ENCODE measurements around the gene DUS2.

DUS2 gene

DNA sequence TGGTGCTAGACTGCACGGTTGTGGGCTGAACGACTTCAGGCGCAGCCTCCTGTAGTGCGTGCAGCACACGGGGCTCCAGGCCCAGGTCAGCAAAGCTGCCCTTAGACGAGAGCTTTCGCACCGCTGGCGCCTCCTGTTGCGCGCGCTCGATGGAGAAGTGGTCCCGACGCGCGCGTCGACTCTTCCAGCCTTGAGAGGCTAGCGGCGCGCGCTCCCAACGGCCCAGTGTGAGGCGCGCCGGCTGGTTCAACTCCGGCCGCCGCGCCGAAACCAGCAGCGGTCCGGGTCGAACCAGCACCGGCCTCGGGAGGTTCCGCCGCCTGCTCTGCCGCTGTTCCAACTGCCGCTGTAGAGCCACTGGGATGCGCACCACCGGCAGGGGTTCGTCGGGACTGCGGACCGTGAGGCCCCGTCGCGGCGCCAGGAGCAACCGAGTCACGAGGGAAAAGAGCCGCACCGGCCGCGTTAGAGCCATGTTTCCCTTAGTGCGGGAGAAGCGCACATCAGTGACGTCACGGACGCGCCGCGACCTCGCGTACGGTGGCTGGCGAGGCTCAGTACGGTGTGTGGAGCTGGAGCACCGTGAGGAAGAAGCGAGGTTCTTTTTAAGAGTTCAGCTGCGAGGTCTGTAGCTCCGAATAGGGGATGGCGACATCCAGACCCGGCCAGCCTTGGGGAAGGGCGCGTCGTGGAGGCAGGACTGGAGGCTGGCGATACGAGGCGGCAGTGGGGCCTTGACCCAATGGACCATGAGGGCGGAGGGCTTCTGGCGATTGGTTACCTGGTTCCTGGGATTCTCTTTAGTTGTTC, at the start of gene DUS2, which contains the start of gene DDX28:
Gene DUS2 (plus strand): TSS at position 557 of the 810 bp plus-strand sequence. CDS start 14,740 bp downstream, outside the sequence.
Gene DDX28 (minus strand): TSS at position 505 of the 810 bp plus-strand sequence. CDS start 30 bp downstream, at position 475.
- Mint-ChIP-seq H3K4me3 (peak within 1 kb of the TSS; percentile 100), H3K9me3 (ENCODE audit: low read depth) (no peaks in the 10 kb centered on the region), H3K27ac (peak within 1 kb of the TSS; percentile 99), H3K36me3 (peaks cover 9% of the 10 kb centered on the region), H3K27me3 (no peaks in the 10 kb centered on the region), H3K4me1 (ENCODE audit: low read depth) (peaks cover 29% of the 10 kb centered on the region)

GRCh38 chr16:67975321-67976105, 47.6 kb upstream of the DUS2 start:
- no peaks in the 10 kb centered on the region for H3K27me3 Mint-ChIP-seq
- H3K4me1 Mint-ChIP-seq (ENCODE audit: low read depth), result no peaks in the 10 kb centered on the region
- H3K36me3 Mint-ChIP-seq, result no peaks in the 10 kb centered on the region
- no peak overlapping the region for H3K4me3 Mint-ChIP-seq
- no peak overlapping the region for H3K27ac Mint-ChIP-seq
- no peaks in the 10 kb centered on the region for H3K9me3 Mint-ChIP-seq (ENCODE audit: low read depth)

DNA sequence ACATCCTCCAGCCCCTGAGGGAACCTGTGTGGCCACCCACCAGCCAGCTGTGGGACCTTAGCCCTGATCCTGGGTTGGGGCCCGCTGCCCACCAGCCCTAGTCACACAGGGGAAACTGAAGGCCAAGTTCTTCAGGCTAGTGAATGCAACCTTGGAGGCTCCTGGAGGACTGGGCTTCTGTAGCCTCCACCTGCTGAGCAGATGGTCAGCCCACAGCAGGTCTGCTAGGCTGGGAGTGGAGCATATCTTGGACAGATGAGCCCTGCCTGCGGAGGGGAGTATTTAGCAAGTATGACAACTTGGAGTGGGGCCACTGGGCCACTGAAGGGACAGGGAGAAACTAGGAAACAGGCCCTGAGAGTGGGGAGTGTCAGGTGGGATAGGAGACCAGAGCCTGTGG, 46.9 kb upstream of the DUS2 start:
- H3K27me3 Mint-ChIP-seq, result no peaks in the 10 kb centered on the region

GRCh38 chr16:67977005-67977404, 46.1 kb upstream of the DUS2 start:
- Mint-ChIP-seq H3K4me3 (no peak overlapping the region), H3K36me3 (no peaks in the 10 kb centered on the region), H3K27me3 (no peaks in the 10 kb centered on the region), H3K4me1 (ENCODE audit: low read depth) (no peaks in the 10 kb centered on the region), H3K27ac (no peak overlapping the region), H3K9me3 (ENCODE audit: low read depth) (no peaks in the 10 kb centered on the region)

More for the DNA sequence above, 46.9 kb upstream of the DUS2 start:
- Mint-ChIP-seq H3K4me3 (no peak overlapping the region), H3K9me3 (ENCODE audit: low read depth) (no peaks in the 10 kb centered on the region), H3K4me1 (ENCODE audit: low read depth) (no peaks in the 10 kb centered on the region), H3K36me3 (no peaks in the 10 kb centered on the region), H3K27ac (no peak overlapping the region)

GRCh38 chr16:67977469-67978227, 45.4 kb upstream of the DUS2 start:
- Mint-ChIP-seq H3K9me3 (ENCODE audit: low read depth) (no peaks in the 10 kb centered on the region), H3K27me3 (no peaks in the 10 kb centered on the region), H3K4me1 (ENCODE audit: low read depth) (no peaks in the 10 kb centered on the region), H3K36me3 (no peaks in the 10 kb centered on the region), H3K4me3 (no peak overlapping the region), H3K27ac (no peak overlapping the region)

GRCh38 chr16:67979955-67980678, 43.0 kb upstream of the DUS2 start, which contains the start of gene DPEP3:
Gene DPEP3 (minus strand): TSS chr16:67980499. CDS start chr16:67980380, 119 bp downstream.
- Mint-ChIP-seq H3K27me3 (no peaks in the 10 kb centered on the region), H3K4me3 (no peak within 1 kb of the TSS), H3K36me3 (no peaks in the 10 kb centered on the region), H3K4me1 (ENCODE audit: low read depth) (peaks cover 21% of the 10 kb centered on the region), H3K9me3 (ENCODE audit: low read depth) (no peaks in the 10 kb centered on the region), H3K27ac (no peak within 1 kb of the TSS)

- H3K4me3 Mint-ChIP-seq, result no peak overlapping the region
- H3K27me3 Mint-ChIP-seq, result no peaks in the 10 kb centered on the region
- no peaks in the 10 kb centered on the region for H3K9me3 Mint-ChIP-seq (ENCODE audit: low read depth)
- H3K36me3 Mint-ChIP-seq, result no peaks in the 10 kb centered on the region
- no peak overlapping the region for H3K27ac Mint-ChIP-seq
- H3K4me1 Mint-ChIP-seq (ENCODE audit: low read depth), result peaks cover 21% of the 10 kb centered on the region
These were observed 40.9 kb upstream of the DUS2 start for GRCh38 chr16:67982011-67982696.

DNA sequence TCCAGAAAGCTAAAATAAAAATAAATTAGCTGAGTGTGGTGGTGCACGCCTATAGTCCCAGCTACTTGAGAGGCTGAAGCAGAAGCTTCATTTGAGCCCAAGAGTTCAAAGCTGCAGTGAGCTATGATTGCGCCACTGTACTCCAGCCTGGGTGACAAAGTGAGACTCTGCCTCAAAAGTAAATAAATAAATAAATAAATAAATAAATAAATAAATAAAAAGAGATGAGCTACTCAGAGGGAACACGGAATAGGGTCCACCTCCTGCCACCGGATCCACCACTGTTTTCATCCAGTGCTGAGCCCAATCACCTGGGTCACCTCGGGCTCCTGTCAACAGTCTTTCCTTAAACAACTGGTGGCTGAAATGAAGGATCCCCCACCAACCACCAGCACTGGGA, 36.1 kb upstream of the DUS2 start:
- H3K36me3 Mint-ChIP-seq, result no peaks in the 10 kb centered on the region
- no peaks in the 10 kb centered on the region for H3K9me3 Mint-ChIP-seq (ENCODE audit: low read depth)
- peaks cover 21% of the 10 kb centered on the region for H3K4me1 Mint-ChIP-seq (ENCODE audit: low read depth)
- H3K27ac Mint-ChIP-seq, result no peak overlapping the region
- no peak overlapping the region for H3K4me3 Mint-ChIP-seq
- no peaks in the 10 kb centered on the region for H3K27me3 Mint-ChIP-seq

DNA sequence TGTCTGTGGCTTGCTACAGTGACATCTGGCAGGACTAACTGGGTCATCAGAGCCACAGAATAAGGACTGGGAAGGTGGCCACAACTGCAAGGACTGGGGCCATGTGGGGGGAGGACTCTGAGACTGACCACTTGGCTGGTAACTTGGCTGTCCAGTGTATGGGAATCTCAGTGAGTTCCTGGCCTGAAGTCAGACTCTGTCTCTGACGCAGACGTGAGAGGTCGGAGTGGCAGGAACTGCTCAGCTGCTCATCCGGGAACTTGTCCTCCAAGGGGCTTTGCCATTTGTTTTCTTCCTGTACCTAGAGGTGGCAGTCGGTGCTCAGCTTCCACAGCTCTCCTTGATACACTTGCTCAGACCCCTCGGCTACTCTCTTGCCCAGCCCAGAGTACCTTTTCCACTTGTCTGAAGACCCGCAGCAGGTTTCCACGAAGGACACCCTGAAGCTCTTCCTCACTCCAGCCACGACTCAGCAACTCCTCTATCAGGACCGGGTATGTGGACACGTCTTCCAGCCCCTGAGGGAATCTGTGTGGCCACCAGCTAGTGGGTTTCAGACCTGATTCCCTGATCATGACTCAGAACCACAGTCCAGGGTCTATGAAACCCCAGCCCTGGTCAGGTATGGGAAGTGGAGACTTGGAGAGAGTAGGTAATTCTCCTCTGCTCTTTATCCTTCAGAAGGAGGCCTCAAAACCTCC, 35.5 kb upstream of the DUS2 start:
- Mint-ChIP-seq H3K4me1 (ENCODE audit: low read depth) (peaks cover 25% of the 10 kb centered on the region), H3K27me3 (no peaks in the 10 kb centered on the region), H3K9me3 (ENCODE audit: low read depth) (no peaks in the 10 kb centered on the region), H3K36me3 (no peaks in the 10 kb centered on the region), H3K27ac (peak overlapping the region; percentile 35), H3K4me3 (no peak overlapping the region)

- H3K27me3 Mint-ChIP-seq, result no peaks in the 10 kb centered on the region
- peak overlapping the region; percentile 85 for H3K27ac Mint-ChIP-seq
- peaks cover 20% of the 10 kb centered on the region for H3K4me1 Mint-ChIP-seq (ENCODE audit: low read depth)
- no peak overlapping the region for H3K4me3 Mint-ChIP-seq
- no peaks in the 10 kb centered on the region for H3K36me3 Mint-ChIP-seq
- no peaks in the 10 kb centered on the region for H3K9me3 Mint-ChIP-seq (ENCODE audit: low read depth)
These were observed 34.4 kb upstream of the DUS2 start for GRCh38 chr16:67988675-67989074.

DNA sequence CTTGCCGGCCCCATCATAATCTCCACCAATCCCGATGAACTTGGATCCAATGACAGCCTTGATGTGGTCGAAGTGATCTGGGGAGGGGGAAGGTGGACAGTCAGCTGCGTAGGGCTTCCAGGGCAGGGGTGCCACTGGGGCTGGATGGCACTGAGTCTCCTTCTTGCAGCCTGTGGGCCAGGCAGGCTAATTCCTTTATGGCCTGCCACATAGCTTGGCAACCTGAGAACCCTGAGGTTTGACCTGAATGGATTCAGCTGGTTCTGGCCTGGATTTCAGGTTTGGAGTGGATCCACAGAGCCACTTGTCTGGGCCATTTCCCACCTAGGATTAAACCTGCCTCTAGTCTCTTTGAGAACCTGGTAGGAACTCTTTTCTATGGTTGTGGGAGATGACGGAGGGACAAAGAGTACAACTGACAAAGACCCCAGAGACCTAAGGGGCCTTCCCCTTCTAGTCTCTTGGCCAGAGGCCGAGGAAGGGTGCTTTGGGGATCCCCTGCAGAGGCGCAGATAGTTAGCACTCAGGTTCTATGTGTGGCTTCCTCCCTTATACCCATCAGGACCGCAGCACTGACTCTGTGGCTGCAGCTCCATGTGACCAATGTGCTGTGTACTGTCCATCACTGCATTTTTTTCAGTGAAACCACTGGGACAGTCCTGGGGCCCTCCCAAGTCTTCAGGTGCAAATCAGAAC, 33.6 kb upstream of the DUS2 start:
- H3K4me3 Mint-ChIP-seq, result no peak overlapping the region
- no peaks in the 10 kb centered on the region for H3K36me3 Mint-ChIP-seq
- no peak overlapping the region for H3K27ac Mint-ChIP-seq
- peaks cover 18% of the 10 kb centered on the region for H3K4me1 Mint-ChIP-seq (ENCODE audit: low read depth)
- H3K27me3 Mint-ChIP-seq, result no peaks in the 10 kb centered on the region
- H3K9me3 Mint-ChIP-seq (ENCODE audit: low read depth), result no peaks in the 10 kb centered on the region

GRCh38 chr16:67990018-67990386, 33.1 kb upstream of the DUS2 start:
- Mint-ChIP-seq H3K9me3 (ENCODE audit: low read depth) (no peaks in the 10 kb centered on the region), H3K4me3 (no peak overlapping the region)

GRCh38 chr16:67992661-67993206, 30.4 kb upstream of the DUS2 start:
- Mint-ChIP-seq H3K4me1 (ENCODE audit: low read depth) (peaks cover 32% of the 10 kb centered on the region), H3K4me3 (no peak overlapping the region), H3K36me3 (no peaks in the 10 kb centered on the region), H3K9me3 (ENCODE audit: low read depth) (no peaks in the 10 kb centered on the region), H3K27ac (peak overlapping the region; percentile 46), H3K27me3 (no peaks in the 10 kb centered on the region)

More at GRCh38 chr16:67990018-67990386, 33.1 kb upstream of the DUS2 start:
- Mint-ChIP-seq H3K4me1 (ENCODE audit: low read depth) (peaks cover 17% of the 10 kb centered on the region), H3K27ac (peak overlapping the region; percentile 66), H3K36me3 (no peaks in the 10 kb centered on the region), H3K27me3 (no peaks in the 10 kb centered on the region)

All from activated naive CD8-positive, alpha-beta T cell (primary cell).